ENCODE results near the gene CPSF4L. TPM values are rescaled to one million over a fixed set of nuclear protein-coding genes. Genes with fewer than 3 reads are reported as not detected.

The CPSF4L gene
- total RNA-seq, 4 donors from 2014 or later = not detected

DNA sequence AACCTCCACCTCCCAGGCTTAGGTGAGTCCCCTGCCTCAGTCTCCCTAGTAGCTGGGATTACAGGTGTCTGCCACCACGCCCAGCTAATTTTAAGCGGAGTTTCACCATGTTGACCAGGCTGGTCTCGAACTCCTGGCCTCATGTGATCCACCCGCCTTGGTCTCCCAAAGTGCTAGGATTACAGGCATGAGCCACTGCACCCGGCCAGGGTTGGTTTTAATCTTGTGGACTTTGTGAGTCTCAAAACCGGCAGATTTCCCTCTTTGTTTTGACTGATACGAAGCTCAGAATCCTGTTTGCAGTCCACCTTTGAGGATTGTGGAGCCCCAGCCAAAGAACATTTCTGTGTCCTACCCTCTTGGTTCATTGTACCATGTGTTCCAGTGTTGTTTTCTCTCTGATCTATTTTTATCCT is 16.4 kb upstream of the CPSF4L start:
- Histone ChIP-seq H3K36me3 (no peaks in the 10 kb centered on the region), H3K4me3 (replicated peaks in 1 of 3) (no peak overlapping the region), H3K27me3 (no peaks in the 10 kb centered on the region), H3K4me1 (peaks cover 24 to 28% of the 10 kb centered on the region in 2 donors), H3K27ac (peak overlapping the region; percentile 85 to 93 (median 90)), H3K9me3 (no peaks in the 10 kb centered on the region)
- 36 to 45% methylated on average over 6 to 7 of the region's 7 CpGs for WGBS, 2 donors
- no peak for TF ChIP-seq POLR2A (IDR thresholded peaks at IDR 0.05)
- no peak for TF ChIP-seq CTCF (IDR thresholded peaks at IDR 0.05)
- intact Hi-C loops (cut with DNase I) = no loop called here
- peak; percentile 67 to 72 for DNase-seq

GRCh38 chr17:73274490-73274889 is 12.8 kb upstream of the CPSF4L start:
- Histone ChIP-seq H3K9me3 (no peaks in the 10 kb centered on the region), H3K27ac (no peak overlapping the region), H3K36me3 (no peaks in the 10 kb centered on the region), H3K4me3 (replicated peaks in 1 of 3) (no peak overlapping the region), H3K27me3 (no peaks in the 10 kb centered on the region), H3K4me1 (peaks cover 22 to 23% of the 10 kb centered on the region in 2 donors)
- DNase-seq = no peak
- no peak for TF ChIP-seq CTCF (IDR thresholded peaks at IDR 0.05)
- TF ChIP-seq POLR2A (IDR thresholded peaks at IDR 0.05) = no peak
- WGBS, 2 donors = 93 to 97% methylated on average over 4 of the region's 4 CpGs
- intact Hi-C loops (cut with DNase I) = no loop called here

DNA sequence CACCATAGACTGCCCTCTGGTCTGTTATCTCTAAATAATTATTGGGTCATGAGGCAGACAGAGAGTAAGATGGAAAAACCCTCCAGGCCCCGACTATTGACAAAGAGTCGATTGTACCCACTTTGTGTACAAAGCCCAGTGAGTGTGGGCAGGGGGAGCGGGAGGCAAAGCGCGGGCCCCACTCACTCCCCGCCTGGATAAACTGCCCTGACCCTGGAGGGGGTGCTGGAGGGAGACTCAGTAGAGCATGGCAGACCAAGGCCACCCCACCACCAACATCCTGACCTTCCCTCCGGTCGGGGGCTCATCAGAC is 11.2 kb upstream of the CPSF4L start:
- Histone ChIP-seq H3K4me1 (peaks cover 7% of the 10 kb centered on the region in 2 donors), H3K27ac (no peak overlapping the region), H3K27me3 (no peaks in the 10 kb centered on the region), H3K36me3 (no peaks in the 10 kb centered on the region), H3K4me3 (replicated peaks in 1 of 3) (no peak overlapping the region), H3K9me3 (no peaks in the 10 kb centered on the region)
- intact Hi-C loops (cut with DNase I) = no loop called here
- no peak for DNase-seq
- WGBS, 2 donors = 70 to 80% methylated on average over 8 of the region's 8 CpGs
- no peak for TF ChIP-seq POLR2A (IDR thresholded peaks at IDR 0.05)
- no peak for TF ChIP-seq CTCF (IDR thresholded peaks at IDR 0.05)

DNA sequence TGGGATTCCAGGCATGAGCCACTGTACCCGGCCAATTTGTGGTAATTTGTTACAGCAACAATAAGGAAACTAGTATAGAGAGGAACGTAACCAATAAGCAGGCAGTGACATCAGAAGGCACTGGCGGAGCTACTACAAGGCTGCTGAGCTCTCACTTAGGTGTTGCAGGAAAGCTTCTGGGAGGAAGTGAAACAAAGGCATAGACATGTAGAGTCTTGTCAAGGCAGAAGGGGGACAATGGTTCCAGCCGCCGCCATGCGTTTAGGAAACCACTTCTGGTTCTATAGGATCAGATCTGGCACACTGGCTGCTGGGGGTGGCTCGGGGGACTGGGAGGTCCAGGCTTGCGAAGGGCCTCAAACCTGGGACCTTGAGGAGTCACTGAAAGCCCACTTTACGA is 9.4 kb upstream of the CPSF4L start:
- 92% methylated on average over 9 of the region's 9 CpGs for WGBS, 2 donors
- no peaks in the 10 kb centered on the region for H3K36me3 ChIP-seq
- intact Hi-C loops (cut with DNase I) = no loop called here
- H3K4me3 ChIP-seq (replicated peaks in 1 of 3) = no peak overlapping the region
- H3K9me3 ChIP-seq = no peaks in the 10 kb centered on the region
- H3K27me3 ChIP-seq = no peaks in the 10 kb centered on the region
- TF ChIP-seq POLR2A (IDR thresholded peaks at IDR 0.05) (no peak), CTCF (IDR thresholded peaks at IDR 0.05) (no peak)
- H3K4me1 ChIP-seq = no peaks in the 10 kb centered on the region
- no peak for DNase-seq
- H3K27ac ChIP-seq = no peak overlapping the region

GRCh38 chr17:73269791-73270190 is 8.1 kb upstream of the CPSF4L start:
- Histone ChIP-seq H3K27me3 (no peaks in the 10 kb centered on the region), H3K4me3 (replicated peaks in 1 of 3) (no peak overlapping the region), H3K27ac (no peak overlapping the region), H3K4me1 (no peaks in the 10 kb centered on the region), H3K9me3 (no peaks in the 10 kb centered on the region), H3K36me3 (no peaks in the 10 kb centered on the region)
- DNase-seq = no peak
- 97 to 100% methylated on average over 1 of the region's 1 CpG for WGBS, 2 donors
- TF ChIP-seq CTCF (IDR thresholded peaks at IDR 0.05) (no peak), POLR2A (IDR thresholded peaks at IDR 0.05) (no peak)
- intact Hi-C loops (cut with DNase I) = no loop called here
